GM18868 (cell line): ENCODE results near the gene LRIT2.

Source experiments
- ATAC-seq: cut with Tn5 transposase; IDR thresholded peaks from one replicate; pipeline ENCODE4 v1.9.1; 2021; ENCODE audit warnings: mild to moderate bottlenecking, moderate library complexity; ENCODE audit not compliant: unreplicated experiment

LRIT2 gene

GRCh38 chr10:84225427-84226173 lies at the start of gene LRIT2:
TSS of gene LRIT2 (minus strand) at chr10:84225544. CDS start at chr10:84225520, 24 bp downstream.
- ATAC-seq = no peak

DNA sequence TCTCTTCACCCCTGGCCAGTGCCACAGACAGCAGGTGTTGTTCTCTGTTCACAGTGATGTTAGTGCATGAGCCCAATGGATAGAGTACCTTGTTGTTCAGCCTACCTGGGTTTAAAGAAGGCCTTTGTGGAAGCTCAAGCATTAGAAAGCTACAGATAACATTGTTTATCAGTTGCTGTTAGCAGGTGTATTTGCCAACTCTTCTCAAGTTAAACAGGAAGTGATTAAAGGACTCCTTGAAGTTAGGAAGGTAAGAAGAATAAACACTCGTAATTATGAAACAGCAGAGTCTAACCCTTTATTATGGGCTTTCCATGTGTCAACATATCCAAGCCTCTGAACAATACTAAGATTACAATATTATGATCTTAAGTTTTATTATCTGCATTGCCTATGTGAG lies 45.4 kb upstream of the LRIT2 start:
- ATAC-seq = no peak

GRCh38 chr10:84269773-84270172 lies 44.4 kb upstream of the LRIT2 start:
- ATAC-seq = no peak

DNA sequence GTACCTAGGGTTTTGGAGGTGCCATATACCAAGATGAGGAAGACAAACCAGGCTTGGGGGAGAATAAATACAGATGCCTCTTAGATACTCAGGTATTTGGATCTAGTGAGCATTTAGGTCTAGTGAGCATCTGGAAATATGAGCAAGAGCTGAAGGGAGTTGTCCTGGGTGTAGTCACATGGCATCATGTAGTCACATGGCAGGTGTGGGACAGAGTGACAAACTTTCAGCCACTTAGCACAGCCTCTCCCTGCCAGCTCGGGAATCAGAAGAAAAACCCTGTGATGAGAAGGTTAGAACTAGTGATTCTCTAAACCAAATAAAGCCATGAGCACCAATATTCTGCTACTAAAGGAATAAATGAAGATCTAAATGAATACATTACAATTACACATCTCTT lies 43.8 kb upstream of the LRIT2 start:
- ATAC-seq = no peak

GRCh38 chr10:84267503-84268126 lies 42.3 kb upstream of the LRIT2 start:
- peak; percentile 64 for ATAC-seq

GRCh38 chr10:84265418-84265817 lies 40.1 kb upstream of the LRIT2 start:
- ATAC-seq = no peak

- ATAC-seq = peak; percentile 91
Measured at GRCh38 chr10:84264611-84265141, 39.3 kb upstream of the LRIT2 start.

DNA sequence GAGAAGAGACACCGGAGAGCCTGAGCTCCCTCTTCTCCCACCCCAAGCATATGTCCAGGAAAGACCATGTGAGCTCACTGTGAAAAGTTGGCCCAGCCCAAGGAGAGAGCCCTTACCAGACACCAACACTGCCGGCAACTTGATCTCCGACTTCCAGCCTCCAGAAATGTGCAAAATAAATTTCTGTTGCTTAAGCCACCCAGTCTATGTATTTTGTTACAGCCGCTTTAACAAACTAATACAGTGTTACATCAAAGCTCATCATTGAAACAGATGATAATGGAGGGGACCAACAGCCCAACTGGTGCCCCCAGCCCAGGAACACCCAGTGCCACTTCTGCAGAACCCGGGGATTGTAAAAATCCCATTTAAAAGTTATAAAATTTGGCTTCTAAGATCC lies 38.4 kb upstream of the LRIT2 start:
- ATAC-seq = no peak

GRCh38 chr10:84262190-84262956 lies 37.0 kb upstream of the LRIT2 start:
- no peak for ATAC-seq

- ATAC-seq = no peak
Measured at GRCh38 chr10:84261236-84261915, 36.0 kb upstream of the LRIT2 start.

DNA sequence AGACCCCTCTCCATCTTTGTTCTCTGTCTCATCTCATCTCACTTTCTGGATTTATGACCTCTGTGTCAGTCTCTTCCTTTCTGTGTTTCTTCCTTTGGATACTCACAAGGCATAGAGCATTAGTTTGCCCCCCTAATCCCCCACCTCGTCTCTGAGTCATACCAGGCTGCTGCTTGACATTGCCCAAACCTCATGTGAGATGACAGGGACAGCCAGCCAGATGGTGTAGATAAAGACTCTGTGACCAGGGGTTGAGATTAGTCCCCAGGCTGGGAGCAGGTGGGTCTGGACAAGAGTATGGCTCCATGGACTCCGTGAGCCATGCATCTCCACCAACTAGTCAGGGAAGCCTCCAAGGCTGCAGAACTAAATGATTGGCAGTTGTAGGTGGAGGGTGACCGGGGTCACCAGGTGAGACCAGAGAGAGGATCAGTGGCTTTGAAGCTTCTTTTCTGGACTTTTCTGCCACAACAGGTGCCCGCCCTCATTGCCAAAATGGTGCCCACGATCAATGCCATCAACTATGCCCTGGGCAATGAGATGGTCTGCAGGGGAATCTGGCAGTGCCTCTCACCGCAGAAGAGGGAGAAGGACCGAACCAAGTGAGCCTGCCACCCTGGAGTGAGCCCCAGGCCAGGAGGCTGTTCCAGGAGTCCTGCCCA lies 32.8 kb upstream of the LRIT2 start:
- no peak for ATAC-seq

DNA sequence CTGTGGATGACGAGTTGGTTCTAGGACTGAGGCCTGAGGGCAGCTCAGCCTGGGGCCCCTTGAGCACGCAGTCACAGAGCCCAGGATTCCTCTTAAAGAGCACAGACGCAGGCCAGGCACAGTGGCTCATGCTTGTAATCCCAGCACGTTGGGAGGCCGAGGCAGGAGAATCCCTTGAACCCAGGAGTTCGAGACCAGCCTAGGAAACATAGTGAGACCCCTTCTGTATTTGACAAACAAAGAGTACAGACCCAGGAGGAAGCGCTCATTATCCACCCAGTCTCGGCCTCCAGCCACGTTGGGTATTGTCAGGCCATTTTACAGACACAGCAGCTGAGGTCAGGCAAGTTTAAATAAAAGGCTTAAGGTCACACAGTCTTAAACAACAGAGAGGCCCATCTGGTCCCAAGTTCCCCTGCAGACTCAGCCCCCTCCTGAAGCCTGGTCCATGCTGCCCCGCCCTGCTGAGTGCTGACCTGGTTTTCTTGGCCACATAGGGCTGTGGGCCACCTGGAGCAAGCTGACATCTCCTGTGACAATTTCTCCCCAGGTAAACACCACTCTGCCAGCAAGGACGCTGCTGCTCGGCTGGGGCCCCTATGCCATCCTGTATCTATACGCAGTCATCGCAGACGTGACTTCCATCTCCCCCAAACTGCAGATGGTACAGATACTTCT lies 32.1 kb upstream of the LRIT2 start:
- no peak for ATAC-seq

DNA sequence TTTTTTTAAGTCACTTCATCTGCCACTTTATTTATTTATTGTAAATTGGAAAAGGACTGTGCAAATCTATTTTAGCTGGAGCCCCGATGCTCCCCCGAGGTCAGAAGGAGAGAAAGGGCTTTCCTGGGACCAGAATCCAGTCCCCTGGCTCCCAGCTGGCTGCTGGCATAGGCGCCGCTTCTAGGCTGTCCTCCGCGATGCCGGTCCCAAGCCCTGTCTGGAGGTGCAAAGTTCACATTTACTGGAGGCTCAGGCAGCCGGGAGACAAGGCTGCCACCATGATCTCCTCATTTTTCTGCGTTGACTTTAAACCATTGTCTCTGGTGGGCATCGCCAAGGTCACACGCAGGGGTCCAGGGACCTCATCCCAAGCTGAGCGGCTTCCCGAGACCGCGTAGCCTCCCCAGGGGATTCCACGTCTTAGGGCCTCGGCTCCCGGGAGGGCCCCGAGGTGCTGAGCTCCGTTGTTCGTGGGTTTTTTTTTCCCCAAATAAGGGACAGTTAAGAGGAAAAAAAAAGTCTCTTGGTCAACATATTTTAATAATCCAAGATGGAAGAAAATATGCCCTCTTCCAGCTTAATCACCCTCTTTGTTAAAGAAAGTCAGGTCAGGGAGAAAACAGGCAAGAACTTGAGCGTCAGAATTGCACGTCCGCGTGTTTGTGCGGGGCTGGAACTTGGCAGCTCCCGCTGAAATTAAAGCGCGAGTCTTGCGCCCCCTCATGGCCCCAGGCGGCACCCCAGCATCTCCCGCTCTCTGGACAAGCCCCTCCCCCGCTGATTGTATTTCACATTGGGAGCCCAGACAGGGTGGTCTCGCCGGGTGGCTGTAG lies 31.4 kb upstream of the LRIT2 start:
- ATAC-seq = peak; percentile 79

GRCh38 chr10:84254552-84255478 lies 29.5 kb upstream of the LRIT2 start:
- ATAC-seq = no peak

- ATAC-seq = no peak
Measured at GRCh38 chr10:84248794-84249193, 23.4 kb upstream of the LRIT2 start.

- no peak for ATAC-seq
Measured at GRCh38 chr10:84247496-84247895, 22.2 kb upstream of the LRIT2 start.

DNA sequence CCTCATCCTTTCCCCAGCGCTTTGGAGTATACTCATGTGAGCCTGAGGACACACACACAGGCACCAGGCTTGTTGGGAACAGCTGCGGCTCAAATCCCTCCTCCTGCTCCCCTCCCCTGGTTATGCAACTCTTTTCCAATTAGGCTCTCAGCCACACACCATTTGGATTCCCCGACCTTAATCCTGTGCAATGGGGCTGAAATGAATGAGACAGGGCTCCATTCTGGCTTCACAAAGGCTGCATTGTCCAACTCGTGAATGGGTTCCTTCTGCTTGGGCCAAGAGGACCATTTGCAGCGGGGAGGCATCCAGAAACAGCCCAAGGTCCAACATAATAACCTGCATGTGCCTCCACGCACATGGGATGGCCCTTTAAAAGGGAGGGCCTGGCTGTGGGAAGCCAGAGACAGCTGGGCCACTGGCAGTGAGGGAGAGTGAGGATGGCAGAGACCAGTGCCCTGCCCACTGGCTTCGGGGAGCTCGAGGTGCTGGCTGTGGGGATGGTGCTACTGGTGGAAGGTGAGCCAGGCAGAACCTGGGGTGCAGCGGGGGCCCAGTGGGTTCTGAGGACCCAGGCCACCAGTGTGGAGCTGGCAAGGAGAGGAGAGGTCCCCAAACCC lies 19.4 kb upstream of the LRIT2 start, which contains the start of gene RGR:
TSS of gene RGR (plus strand) at position 403 of the 620 bp plus-strand sequence. CDS start at position 441, 38 bp downstream.
- ATAC-seq = no peak
